ENCODE measurements around the gene ARFGAP3. TPM values are rescaled to one million over a fixed set of nuclear protein-coding genes. Genes with fewer than 3 reads are reported as not detected.

ARFGAP3 gene
- total RNA-seq, 1 donor from 2014 or later = 20.2 TPM

GRCh38 chr22:42866100-42866499 lies 9.0 kb upstream of the ARFGAP3 start:
- ATAC-seq (no peak), DNase-seq (ENCODE audit: low spot score) (no peak)

GRCh38 chr22:42865536-42865935 lies 8.5 kb upstream of the ARFGAP3 start:
- no peak for ATAC-seq
- no peak for DNase-seq (ENCODE audit: low spot score)

GRCh38 chr22:42863349-42863961 lies 6.4 kb upstream of the ARFGAP3 start:
- no peak for ATAC-seq

GRCh38 chr22:42862045-42862734 lies 5.1 kb upstream of the ARFGAP3 start:
- ATAC-seq (no peak), DNase-seq (ENCODE audit: low spot score) (no peak)

More at GRCh38 chr22:42863349-42863961, 6.4 kb upstream of the ARFGAP3 start:
- no peak for DNase-seq (ENCODE audit: low spot score)

- DNase-seq (ENCODE audit: low spot score) (no peak), ATAC-seq (no peak)
Measured at GRCh38 chr22:42860968-42861367, 3.9 kb upstream of the ARFGAP3 start.

GRCh38 chr22:42857845-42858481 lies 890 bp upstream of the ARFGAP3 start:
- peak; percentile 75 for DNase-seq (ENCODE audit: low spot score)
- peak; percentile 19 for ATAC-seq

- DNase-seq (ENCODE audit: low spot score) (peak; percentile 72), ATAC-seq (peak; percentile 39)
Measured at GRCh38 chr22:42856179-42856864, 751 bp downstream of the ARFGAP3 start.

GRCh38 chr22:42855721-42856120 lies 1.4 kb downstream of the ARFGAP3 start:
- ATAC-seq (no peak), DNase-seq (ENCODE audit: low spot score) (no peak)

GRCh38 chr22:42855211-42855610 lies 1.9 kb downstream of the ARFGAP3 start:
- DNase-seq (ENCODE audit: low spot score) (no peak), ATAC-seq (no peak)

- no peak for DNase-seq (ENCODE audit: low spot score)
- no peak for ATAC-seq
Measured at GRCh38 chr22:42848941-42849550, 8.0 kb downstream of the ARFGAP3 start.

GRCh38 chr22:42847110-42847509 lies 10.0 kb downstream of the ARFGAP3 start:
- ATAC-seq (no peak), DNase-seq (ENCODE audit: low spot score) (no peak)

GRCh38 chr22:42844756-42845155 lies 12.3 kb downstream of the ARFGAP3 start:
- DNase-seq (ENCODE audit: low spot score) (no peak), ATAC-seq (no peak)

- DNase-seq (ENCODE audit: low spot score) = no peak
- ATAC-seq = no peak
Measured at GRCh38 chr22:42842658-42843370, 14.3 kb downstream of the ARFGAP3 start.

GRCh38 chr22:42841444-42841843 lies 15.6 kb downstream of the ARFGAP3 start:
- DNase-seq (ENCODE audit: low spot score) (no peak), ATAC-seq (no peak)

GRCh38 chr22:42837556-42837955 lies 19.5 kb downstream of the ARFGAP3 start:
- DNase-seq (ENCODE audit: low spot score) = no peak
- ATAC-seq = no peak

- DNase-seq (ENCODE audit: low spot score) = peak; percentile 16
- ATAC-seq = no peak
Measured at GRCh38 chr22:42836026-42836425, 21.0 kb downstream of the ARFGAP3 start.

- ATAC-seq (no peak), DNase-seq (ENCODE audit: low spot score) (no peak)
Measured at GRCh38 chr22:42834177-42834949, 22.7 kb downstream of the ARFGAP3 start.

- ATAC-seq = no peak
- no peak for DNase-seq (ENCODE audit: low spot score)
Measured at GRCh38 chr22:42833104-42833503, 24.0 kb downstream of the ARFGAP3 start.

- peak; percentile 16 for DNase-seq (ENCODE audit: low spot score)
- ATAC-seq = no peak
Measured at GRCh38 chr22:42831712-42832111, 25.4 kb downstream of the ARFGAP3 start.

- ATAC-seq (no peak), DNase-seq (ENCODE audit: low spot score) (peak; percentile 12)
Measured at GRCh38 chr22:42830161-42830560, 26.9 kb downstream of the ARFGAP3 start.

All from left lobe of liver (tissue), 2 donors.